ENCODE data around the gene PHF20.
"Not testable (repeated sequence)": the region's sequence is repeated elsewhere in the genome, so short reads cannot be mapped to it uniquely, and the experiment has no call there.

PHF20 gene

DNA sequence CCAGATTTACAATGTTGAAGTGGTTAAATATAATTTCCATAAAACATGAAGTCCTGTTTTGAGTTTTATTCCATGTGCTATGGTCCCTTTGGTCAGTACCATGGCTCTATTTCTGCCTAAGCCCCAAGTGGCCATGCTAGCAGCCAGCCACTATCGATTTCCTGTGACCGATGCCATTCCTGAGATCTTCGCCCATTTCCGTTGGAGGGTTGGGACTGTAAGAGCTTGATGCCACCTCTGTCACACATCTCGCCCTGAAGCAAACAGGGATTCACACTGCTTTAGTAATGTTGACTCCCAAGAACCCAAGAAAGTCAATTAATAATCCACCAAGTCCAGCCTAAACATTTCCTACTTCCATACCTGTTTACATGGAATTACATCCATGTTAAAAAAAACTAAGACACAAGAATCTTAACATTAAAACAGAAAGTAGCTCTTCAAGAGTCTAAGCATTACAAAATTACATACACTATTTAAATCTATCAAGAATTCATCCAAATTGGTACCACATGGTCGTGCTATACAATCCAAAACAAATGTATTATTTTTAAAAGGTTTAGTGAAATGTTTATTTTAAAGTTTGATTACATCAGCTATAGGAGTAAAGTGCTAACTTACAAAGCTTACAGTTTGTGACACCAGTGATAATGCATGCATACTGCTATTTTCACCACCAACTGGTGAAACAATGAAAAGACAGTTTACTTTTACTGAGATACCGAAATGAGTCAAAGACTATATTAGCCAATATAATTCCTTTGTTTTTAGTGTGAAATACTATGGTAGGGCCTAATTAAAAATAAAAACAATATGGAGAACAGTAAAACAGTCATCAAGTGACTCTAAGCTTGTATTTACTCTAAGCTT, 32.3 kb upstream of the PHF20 start:
- Histone ChIP-seq H3K36me3 (replicated peaks) (peaks cover 65% of the 10 kb centered on the region), H3K4me3 (ENCODE audit: low read depth, low read length) (peak overlapping the region; percentile 96), H3K27me3 (replicated peaks) (no peaks in the 10 kb centered on the region), H3K27ac (peak overlapping the region; percentile 100)
- TF ChIP-seq, protein P1, sequence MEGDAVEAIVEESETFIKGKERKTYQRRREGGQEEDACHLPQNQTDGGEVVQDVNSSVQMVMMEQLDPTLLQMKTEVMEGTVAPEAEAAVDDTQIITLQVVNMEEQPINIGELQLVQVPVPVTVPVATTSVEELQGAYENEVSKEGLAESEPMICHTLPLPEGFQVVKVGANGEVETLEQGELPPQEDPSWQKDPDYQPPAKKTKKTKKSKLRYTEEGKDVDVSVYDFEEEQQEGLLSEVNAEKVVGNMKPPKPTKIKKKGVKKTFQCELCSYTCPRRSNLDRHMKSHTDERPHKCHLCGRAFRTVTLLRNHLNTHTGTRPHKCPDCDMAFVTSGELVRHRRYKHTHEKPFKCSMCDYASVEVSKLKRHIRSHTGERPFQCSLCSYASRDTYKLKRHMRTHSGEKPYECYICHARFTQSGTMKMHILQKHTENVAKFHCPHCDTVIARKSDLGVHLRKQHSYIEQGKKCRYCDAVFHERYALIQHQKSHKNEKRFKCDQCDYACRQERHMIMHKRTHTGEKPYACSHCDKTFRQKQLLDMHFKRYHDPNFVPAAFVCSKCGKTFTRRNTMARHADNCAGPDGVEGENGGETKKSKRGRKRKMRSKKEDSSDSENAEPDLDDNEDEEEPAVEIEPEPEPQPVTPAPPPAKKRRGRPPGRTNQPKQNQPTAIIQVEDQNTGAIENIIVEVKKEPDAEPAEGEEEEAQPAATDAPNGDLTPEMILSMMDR (IDR thresholded peaks at IDR 0.05; ENCODE audit: low read depth, low read length, missing control alignments), result peak; percentile 25
- in situ Hi-C loops (cut with HindIII; ENCODE audit: low pct_ligation_motif_present, low sequenced_read_pairs), result loop anchor here (25.0 kb wide), 1 partner anchor 148 kb away; no protein-coding TSS in a partner anchor
- no peak for DNase-seq

DNA sequence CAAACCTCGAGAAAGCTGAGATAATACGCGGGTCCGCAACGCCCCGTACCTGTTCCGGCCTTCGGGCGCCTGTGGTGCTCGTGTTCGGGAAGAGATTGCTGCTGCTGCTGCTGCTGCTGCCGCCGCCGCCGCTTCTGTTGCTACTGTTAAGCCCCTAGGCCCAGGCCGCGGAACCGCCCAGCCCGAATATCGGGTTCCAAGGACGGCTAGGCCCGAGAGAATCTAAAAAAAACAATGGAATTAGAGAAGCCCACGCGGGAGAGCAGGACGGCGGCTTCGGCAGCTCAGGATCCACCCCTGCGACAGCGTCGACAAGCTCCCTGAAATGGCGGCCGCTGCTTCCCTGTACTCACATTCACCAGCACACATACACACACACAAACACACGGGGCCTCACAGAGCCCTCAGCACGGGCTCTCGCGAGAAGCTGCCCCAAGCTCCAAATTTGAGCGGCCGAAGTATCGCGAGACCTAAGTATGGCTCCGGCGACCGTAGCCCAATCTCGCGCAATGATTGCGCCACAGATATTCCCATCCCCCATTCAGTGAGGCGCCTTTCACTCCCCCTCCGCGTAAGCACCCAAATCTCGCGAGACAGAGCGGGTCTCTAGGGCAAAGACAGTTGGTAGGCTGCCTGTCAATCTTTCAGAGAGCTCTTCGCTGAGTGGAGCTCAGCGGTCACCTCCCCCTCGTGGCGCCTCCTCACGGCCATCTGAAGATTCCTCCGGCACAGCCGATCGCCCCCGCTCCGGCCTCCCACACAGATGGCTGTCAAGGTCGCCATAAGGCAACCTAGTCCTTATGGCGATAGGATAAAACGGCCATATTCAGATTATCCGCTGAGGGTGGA, 29.7 kb upstream of the PHF20 start, which contains the start of gene RBM39:
Gene RBM39, minus strand, starts transcription at position 369 of the 849 bp plus-strand sequence. CDS start 1,386 bp downstream, outside the sequence.
- H3K27ac ChIP-seq, result peak within 1 kb of the TSS; percentile 100
- TF ChIP-seq, protein P1 (IDR thresholded peaks at IDR 0.05; ENCODE audit: low read depth, low read length, missing control alignments), result peak; percentile 63
- in situ Hi-C loops (cut with HindIII; ENCODE audit: low pct_ligation_motif_present, low sequenced_read_pairs), result loop anchor here (25.0 kb wide), 1 partner anchor 145 kb away; no protein-coding TSS in a partner anchor
- DNase-seq, result peak; percentile 100
- H3K27me3 ChIP-seq (replicated peaks), result no peaks in the 10 kb centered on the region
- peak within 1 kb of the TSS; percentile 96 for H3K4me3 ChIP-seq (ENCODE audit: low read depth, low read length)
- H3K36me3 ChIP-seq (replicated peaks), result peaks cover 40% of the 10 kb centered on the region

GRCh38 chr20:35742741-35743523, 28.9 kb upstream of the PHF20 start:
- TF ChIP-seq, protein P1 (IDR thresholded peaks at IDR 0.05; ENCODE audit: low read depth, low read length, missing control alignments), result no peak
- H3K27me3 ChIP-seq (replicated peaks), result no peaks in the 10 kb centered on the region
- in situ Hi-C loops (cut with HindIII; ENCODE audit: low pct_ligation_motif_present, low sequenced_read_pairs), result loop anchor here (25.0 kb wide), 1 partner anchor 144 kb away; no protein-coding TSS in a partner anchor
- no peak for DNase-seq
- H3K36me3 ChIP-seq (replicated peaks), result peaks cover 34% of the 10 kb centered on the region
- H3K4me3 ChIP-seq (ENCODE audit: low read depth, low read length), result peak overlapping the region; percentile 66
- H3K27ac ChIP-seq, result peak overlapping the region; percentile 99

DNA sequence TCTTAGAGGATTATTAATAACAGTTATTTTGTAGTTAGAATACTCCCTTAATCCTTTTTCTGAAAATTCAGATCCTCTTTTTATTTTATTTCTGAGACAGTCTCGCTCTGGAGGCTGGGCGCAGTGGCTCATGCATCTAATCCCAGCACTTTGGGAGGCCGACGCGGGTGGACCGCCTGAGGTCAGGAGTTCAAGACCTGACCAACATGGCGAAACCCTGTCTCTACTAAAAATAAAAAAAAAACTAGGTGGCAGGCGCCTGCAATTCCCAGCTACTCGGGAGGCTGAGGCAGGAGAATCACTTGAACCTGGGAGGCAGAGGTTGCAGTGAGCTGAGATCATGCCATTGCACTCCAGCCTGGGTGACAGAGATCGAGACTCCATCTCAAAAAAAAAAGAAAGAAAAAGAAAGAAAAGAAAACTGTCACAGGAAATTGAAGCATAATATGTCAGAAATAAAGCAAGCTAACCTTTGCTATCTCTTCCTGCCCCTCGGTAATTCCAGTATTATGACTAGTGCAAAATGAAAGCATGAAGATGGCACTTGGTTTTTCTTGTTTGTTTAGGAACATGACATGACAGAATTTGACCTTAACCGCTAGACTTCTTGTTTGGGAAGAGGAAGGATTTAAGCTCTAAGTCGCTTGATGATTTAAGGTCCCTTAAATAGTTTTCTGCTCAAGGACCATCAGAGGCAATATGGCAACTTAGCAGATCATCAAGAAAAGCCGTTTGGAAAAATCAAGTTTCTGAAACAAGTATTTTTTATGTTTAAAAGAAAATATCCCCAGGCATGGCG, 27.9 kb upstream of the PHF20 start:
- no peak overlapping the region for H3K4me3 ChIP-seq (ENCODE audit: low read depth, low read length)
- H3K27me3 ChIP-seq (replicated peaks), result no peaks in the 10 kb centered on the region
- TF ChIP-seq, protein P1 (IDR thresholded peaks at IDR 0.05; ENCODE audit: low read depth, low read length, missing control alignments), result no peak
- no peak for DNase-seq
- peak overlapping the region; percentile 99 for H3K27ac ChIP-seq
- in situ Hi-C loops (cut with HindIII; ENCODE audit: low pct_ligation_motif_present, low sequenced_read_pairs), result loop anchor here (25.0 kb wide), 1 partner anchor 143 kb away; no protein-coding TSS in a partner anchor
- peaks cover 25% of the 10 kb centered on the region for H3K36me3 ChIP-seq (replicated peaks)

- not testable (repeated sequence) for DNase-seq; H3K4me3 ChIP-seq (ENCODE audit: low read depth, low read length); H3K27me3 ChIP-seq (replicated peaks)
- peaks cover 22% of the 10 kb centered on the region for H3K36me3 ChIP-seq (replicated peaks)
- in situ Hi-C loops (cut with HindIII; ENCODE audit: low pct_ligation_motif_present, low sequenced_read_pairs), result loop anchor here (25.0 kb wide), 1 partner anchor 143 kb away; no protein-coding TSS in a partner anchor
- H3K27ac ChIP-seq, result peak overlapping the region; percentile 99
Measured at GRCh38 chr20:35744492-35744841, 27.3 kb upstream of the PHF20 start.

Measured in brain microvascular endothelial cell (primary cell).